WERI-Rb-1 (cell line): Measurements from ENCODE around the gene SH3RF3.

Experiments
- DNase-seq: peaks from one replicate; pipeline ENCODE4 v3.0.0-alpha.2; 2020
- H3K27ac ChIP-seq: fragments of 250-450 bp; sonication (Bioruptor Pico); 2 replicates; pipeline ENCODE4 v1.5.1; 2020; ENCODE audit warnings: mild to moderate bottlenecking, moderate library complexity
- H3K27me3 ChIP-seq: fragments of 250-450 bp; sonication (Bioruptor Pico); 2 replicates; pipeline ENCODE4 v1.5.1; 2021; ENCODE audit warnings: mild to moderate bottlenecking, low read depth, moderate library complexity; ENCODE audit not compliant: insufficient read depth, severe bottlenecking
- H3K36me3 ChIP-seq: fragments of 250-450 bp; sonication (Bioruptor Pico); 2 replicates; pipeline ENCODE4 v1.5.1; 2020; ENCODE audit warnings: mild to moderate bottlenecking, moderate library complexity
- H3K4me3 ChIP-seq: 2 replicates; pipeline ENCODE4 v1.5.1; 2011; ENCODE audit warnings: low read depth, mild to moderate bottlenecking, control low read depth, low read length
- H3K9me3 ChIP-seq: fragments of 250-450 bp; sonication (Bioruptor Pico); 2 replicates; pipeline ENCODE4 v1.5.1; 2021; ENCODE audit warnings: mild to moderate bottlenecking, moderate library complexity; ENCODE audit not compliant: severe bottlenecking
- CTCF ChIP-seq: IDR thresholded peaks from 2 replicates; pipeline ENCODE4 v1.5.1; 2011; ENCODE audit warnings: low read depth, mild to moderate bottlenecking, control low read depth, inconsistent platforms, low read length

Gene SH3RF3

GRCh38 chr2:109209941-109210340 is 80.9 kb downstream of the SH3RF3 start:
- Histone ChIP-seq H3K27ac (no peak overlapping the region), H3K36me3 (no peaks in the 10 kb centered on the region), H3K4me3 (no peak overlapping the region), H3K9me3 (no peaks in the 10 kb centered on the region), H3K27me3 (no peaks in the 10 kb centered on the region)
- no peak for DNase-seq
- no peak for TF ChIP-seq CTCF

GRCh38 chr2:109210431-109211200 is 81.6 kb downstream of the SH3RF3 start:
- H3K4me3 ChIP-seq, result no peak overlapping the region
- no peaks in the 10 kb centered on the region for H3K9me3 ChIP-seq
- H3K27me3 ChIP-seq, result no peaks in the 10 kb centered on the region
- H3K27ac ChIP-seq, result no peak overlapping the region
- DNase-seq, result no peak
- no peak for TF ChIP-seq CTCF
- no peaks in the 10 kb centered on the region for H3K36me3 ChIP-seq

GRCh38 chr2:109211315-109211714 is 82.3 kb downstream of the SH3RF3 start:
- Histone ChIP-seq H3K27ac (no peak overlapping the region), H3K27me3 (no peaks in the 10 kb centered on the region)
- no peak for TF ChIP-seq CTCF

GRCh38 chr2:109212836-109213563 is 84.0 kb downstream of the SH3RF3 start:
- Histone ChIP-seq H3K27ac (no peak overlapping the region), H3K36me3 (no peaks in the 10 kb centered on the region), H3K4me3 (no peak overlapping the region), H3K9me3 (no peaks in the 10 kb centered on the region), H3K27me3 (no peaks in the 10 kb centered on the region)
- TF ChIP-seq CTCF, result no peak
- no peak for DNase-seq

More at GRCh38 chr2:109211315-109211714, 82.3 kb downstream of the SH3RF3 start:
- Histone ChIP-seq H3K9me3 (no peaks in the 10 kb centered on the region), H3K4me3 (no peak overlapping the region), H3K36me3 (no peaks in the 10 kb centered on the region)
- no peak for DNase-seq

- DNase-seq, result no peak
These were observed 84.8 kb downstream of the SH3RF3 start for GRCh38 chr2:109213646-109214433.

More at GRCh38 chr2:109213646-109214433, 84.8 kb downstream of the SH3RF3 start:
- H3K9me3 ChIP-seq, result no peaks in the 10 kb centered on the region
- H3K27me3 ChIP-seq, result no peaks in the 10 kb centered on the region
- no peak overlapping the region for H3K27ac ChIP-seq
- no peak for TF ChIP-seq CTCF
- H3K36me3 ChIP-seq, result no peaks in the 10 kb centered on the region
- no peak overlapping the region for H3K4me3 ChIP-seq
